PC-9 (cell line): ENCODE measurements around the gene TMEM51. TPM values are rescaled to one million over a fixed set of nuclear protein-coding genes. Genes with fewer than 3 reads are reported as not detected.

Experiments used
- BruUV-seq: library from RNA; stranded (reverse); fragments of 400-500 nt; replicated peaks from 2 replicates; lab custom pipeline; 2021; lab: Mats Ljungman, UMichigan
- CTCF ChIA-PET: fragments of 300-600 bp; sonication (Branson Sonifier 250); formaldehyde crosslinking; loops from one replicate; lab custom pipeline; 2022; ENCODE audit warnings: antibody characterized with exemption; lab: Charles Lee
- POLR2A ChIA-PET: fragments of 300-600 bp; sonication (Branson Sonifier 250); formaldehyde crosslinking; loops from one replicate; lab custom pipeline; 2022; ENCODE audit warnings: antibody characterized with exemption; ENCODE audit not compliant: unreplicated experiment; lab: Charles Lee
- DNase-seq, 2 experiments: peaks; one replicate each; pipeline versions ENCODE4 v3.0.0 to v3.0.0-alpha.2; 2015 to 2022; ENCODE audit warnings: mixed read lengths in 1 of 2
- H2AFZ ChIP-seq: fragments of 200-600 bp; sonication (generic); 2 replicates; pipeline ENCODE4 v1.8.1; 2017; ENCODE audit warnings: antibody characterized with exemption
- H3F3A ChIP-seq: fragments of 200-600 bp; sonication (generic); 2 replicates; pipeline ENCODE4 v1.8.1; 2017; ENCODE audit warnings: antibody characterized with exemption, mild to moderate bottlenecking, low read depth; ENCODE audit not compliant: insufficient read depth
- H3K27ac ChIP-seq: fragments of 200-600 bp; sonication (generic); 2 replicates; pipeline ENCODE4 v1.6.1; 2016; ENCODE audit warnings: mixed run types
- H3K27me3 ChIP-seq: fragments of 200-600 bp; sonication (generic); 2 replicates; pipeline ENCODE4 v1.6.1; 2016; ENCODE audit warnings: low read depth, mixed run types; ENCODE audit not compliant: insufficient read depth
- H3K36me3 ChIP-seq: fragments of 200-600 bp; sonication (generic); 2 replicates; pipeline ENCODE4 v1.6.1; 2016; ENCODE audit warnings: low read depth, mixed run types
- H3K4me1 ChIP-seq: fragments of 200-600 bp; sonication (generic); replicated peaks from 2 replicates; pipeline ENCODE4 v1.6.1; 2016; ENCODE audit warnings: mixed run types; ENCODE audit not compliant: insufficient read depth
- H3K4me2 ChIP-seq: fragments of 200-600 bp; sonication (generic); 2 replicates; pipeline ENCODE4 v1.6.1; 2017; ENCODE audit warnings: mixed run types
- H3K4me3 ChIP-seq: fragments of 200-600 bp; sonication (generic); 2 replicates; pipeline ENCODE4 v1.6.1; 2016; ENCODE audit warnings: mixed run types
- H3K79me2 ChIP-seq: fragments of 200-600 bp; sonication (generic); 2 replicates; pipeline ENCODE4 v1.6.1; 2017; ENCODE audit warnings: low read depth, mixed run types
- H3K9me2 ChIP-seq: fragments of 200-600 bp; sonication (generic); 2 replicates; pipeline ENCODE4 v1.8.1; 2017; ENCODE audit warnings: mild to moderate bottlenecking; ENCODE audit not compliant: insufficient read depth
- H3K9me3 ChIP-seq: fragments of 200-600 bp; sonication (generic); 2 replicates; pipeline ENCODE4 v1.8.1; 2016; ENCODE audit warnings: low read depth; ENCODE audit not compliant: insufficient read depth
- H4K20me1 ChIP-seq: fragments of 200-600 bp; sonication (generic); 2 replicates; pipeline ENCODE4 v1.8.1; 2017; ENCODE audit not compliant: insufficient read depth
- EZH2 ChIP-seq: fragments of 200-600 bp; sonication (generic); IDR thresholded peaks from 2 replicates; pipeline ENCODE4 v1.8.0; 2017; ENCODE audit warnings: antibody characterized with exemption, low read depth
- intact Hi-C: fragments of 100-400 bp; cut with micrococcal nuclease; formaldehyde crosslinking; loops from one replicate; pipeline ENCODE4 v1.10.0; 2022; ENCODE audit not compliant: unreplicated experiment
- total RNA-seq: library from RNA; stranded (reverse); gene quantifications from 2 replicates; pipeline ENCODE4 v1.2.3, GENCODE V29; 2021
- TF ChIP-seq, protein P1 (sequence below): fragments of 200-600 bp; sonication (generic); conservative IDR thresholded peaks from 2 replicates; pipeline ENCODE4 v1.6.1; 2017; ENCODE audit warnings: mixed run types, antibody characterized with exemption, mild to moderate bottlenecking, moderate library complexity

TMEM51 gene
- total RNA-seq, 1 experiment from 2014 or later = 11.7 TPM

DNA sequence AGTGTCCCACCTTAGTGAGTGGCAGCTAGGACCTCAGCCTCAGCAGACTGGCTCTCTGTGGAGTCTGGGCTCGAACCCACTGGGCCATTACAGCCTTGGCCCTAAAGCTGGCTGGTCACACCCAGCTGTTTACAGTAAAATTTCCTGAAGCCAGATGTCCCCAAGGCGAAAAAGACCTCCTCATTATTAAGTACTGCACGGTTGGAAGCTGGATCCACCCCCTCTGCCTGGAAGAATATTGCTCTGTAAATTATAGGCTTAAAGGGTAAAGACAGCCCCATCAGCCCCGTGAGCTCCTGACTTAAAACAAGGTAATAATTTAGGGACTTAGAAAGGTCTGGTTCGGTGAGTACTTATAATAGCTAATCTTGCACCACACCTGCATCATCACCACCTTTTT, 30.3 kb upstream of the TMEM51 start:
- Histone ChIP-seq H3K4me3 (no peak overlapping the region), H3K4me2 (no peak overlapping the region), H3K4me1 (no peaks in the 10 kb centered on the region), H3F3A (no peaks in the 10 kb centered on the region), H3K9me2 (no peaks in the 10 kb centered on the region), H4K20me1 (no peaks in the 10 kb centered on the region), H2AFZ (no peak overlapping the region), H3K9me3 (no peaks in the 10 kb centered on the region), H3K27me3 (no peaks in the 10 kb centered on the region), H3K27ac (no peak overlapping the region), H3K36me3 (no peaks in the 10 kb centered on the region), H3K79me2 (no peaks in the 10 kb centered on the region)
- no TSS peak for BruUV-seq
- intact Hi-C loops = no loop called here
- no peak for TF ChIP-seq EZH2
- TF ChIP-seq, protein P1, sequence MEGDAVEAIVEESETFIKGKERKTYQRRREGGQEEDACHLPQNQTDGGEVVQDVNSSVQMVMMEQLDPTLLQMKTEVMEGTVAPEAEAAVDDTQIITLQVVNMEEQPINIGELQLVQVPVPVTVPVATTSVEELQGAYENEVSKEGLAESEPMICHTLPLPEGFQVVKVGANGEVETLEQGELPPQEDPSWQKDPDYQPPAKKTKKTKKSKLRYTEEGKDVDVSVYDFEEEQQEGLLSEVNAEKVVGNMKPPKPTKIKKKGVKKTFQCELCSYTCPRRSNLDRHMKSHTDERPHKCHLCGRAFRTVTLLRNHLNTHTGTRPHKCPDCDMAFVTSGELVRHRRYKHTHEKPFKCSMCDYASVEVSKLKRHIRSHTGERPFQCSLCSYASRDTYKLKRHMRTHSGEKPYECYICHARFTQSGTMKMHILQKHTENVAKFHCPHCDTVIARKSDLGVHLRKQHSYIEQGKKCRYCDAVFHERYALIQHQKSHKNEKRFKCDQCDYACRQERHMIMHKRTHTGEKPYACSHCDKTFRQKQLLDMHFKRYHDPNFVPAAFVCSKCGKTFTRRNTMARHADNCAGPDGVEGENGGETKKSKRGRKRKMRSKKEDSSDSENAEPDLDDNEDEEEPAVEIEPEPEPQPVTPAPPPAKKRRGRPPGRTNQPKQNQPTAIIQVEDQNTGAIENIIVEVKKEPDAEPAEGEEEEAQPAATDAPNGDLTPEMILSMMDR = no peak
- ChIA-PET CTCF (no interaction called here), POLR2A (no interaction called here)
- DNase-seq = no peak

DNA sequence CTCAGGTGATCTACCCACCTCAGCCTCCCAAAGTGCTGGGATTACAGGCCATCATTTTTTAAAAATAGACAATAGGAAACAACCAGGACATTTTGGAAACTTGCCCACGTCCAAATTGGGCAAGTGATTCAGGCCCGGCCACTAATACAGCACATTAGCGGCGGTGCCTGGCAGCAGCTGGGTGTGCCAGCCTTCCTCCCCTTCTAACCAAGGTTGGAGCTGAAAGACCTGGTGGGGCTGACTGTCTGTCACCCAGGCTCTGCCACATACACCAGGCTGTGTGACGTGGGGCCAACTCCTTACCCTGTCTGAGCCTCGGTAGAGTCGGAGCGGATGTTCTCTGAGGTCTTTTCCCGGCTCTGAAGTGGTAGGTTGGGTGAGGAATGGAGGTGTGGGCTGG, 29.6 kb upstream of the TMEM51 start:
- POLR2A ChIA-PET = no interaction called here
- Histone ChIP-seq H2AFZ (no peak overlapping the region), H4K20me1 (no peaks in the 10 kb centered on the region), H3K4me2 (no peak overlapping the region), H3K27me3 (no peaks in the 10 kb centered on the region), H3K27ac (no peak overlapping the region), H3K4me3 (no peak overlapping the region), H3K36me3 (no peaks in the 10 kb centered on the region), H3K79me2 (no peaks in the 10 kb centered on the region), H3K4me1 (no peaks in the 10 kb centered on the region), H3F3A (no peaks in the 10 kb centered on the region), H3K9me2 (no peaks in the 10 kb centered on the region), H3K9me3 (no peaks in the 10 kb centered on the region)
- intact Hi-C loops = no loop called here
- no peak for DNase-seq
- no TSS peak for BruUV-seq
- CTCF ChIA-PET = no interaction called here
- TF ChIP-seq, protein P1 = no peak
- no peak for TF ChIP-seq EZH2

DNA sequence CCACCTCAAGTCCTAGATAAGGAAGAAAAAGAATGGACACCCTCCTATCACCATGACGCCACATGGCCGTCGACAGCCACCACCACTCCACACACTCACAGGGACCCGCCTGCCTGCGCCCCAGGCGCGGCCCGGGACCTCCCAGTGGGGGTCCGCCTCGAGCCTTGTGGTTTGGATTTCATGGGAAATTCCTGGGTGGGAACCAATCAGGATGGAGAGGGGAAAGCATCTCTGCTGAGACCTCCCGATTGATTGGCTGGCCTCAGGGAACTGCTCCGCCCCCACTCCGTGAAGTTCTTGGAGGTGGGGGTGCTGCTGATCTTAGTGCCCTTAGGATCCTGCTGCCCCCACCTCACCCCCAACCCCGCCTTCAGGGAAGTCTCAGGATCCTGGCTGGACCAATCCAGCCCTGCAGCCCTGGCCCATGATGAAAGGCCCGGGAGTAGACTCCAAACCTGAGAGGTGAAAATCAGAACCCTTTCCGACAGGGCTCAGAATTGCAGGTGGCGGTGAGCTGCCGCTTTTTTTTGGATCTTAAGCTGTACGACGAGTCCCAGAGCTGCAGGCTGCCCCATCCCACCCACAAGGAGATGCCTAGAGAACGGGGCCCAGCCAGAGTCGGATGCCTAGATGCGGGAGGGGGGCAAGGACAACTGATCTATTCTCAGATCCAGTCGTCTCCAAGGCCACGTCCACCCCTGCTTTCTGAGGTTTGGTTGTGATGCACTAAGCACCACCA, 29.0 kb upstream of the TMEM51 start:
- no peak overlapping the region for H2AFZ ChIP-seq
- H3K27ac ChIP-seq = no peak overlapping the region
- no peaks in the 10 kb centered on the region for H3K36me3 ChIP-seq
- no peaks in the 10 kb centered on the region for H4K20me1 ChIP-seq
- CTCF ChIA-PET = no interaction called here
- H3K9me3 ChIP-seq = no peaks in the 10 kb centered on the region
- H3F3A ChIP-seq = no peaks in the 10 kb centered on the region
- H3K27me3 ChIP-seq = no peaks in the 10 kb centered on the region
- DNase-seq = no peak
- intact Hi-C loops = no loop called here
- no peaks in the 10 kb centered on the region for H3K4me1 ChIP-seq
- no peak overlapping the region for H3K4me3 ChIP-seq
- H3K9me2 ChIP-seq = no peaks in the 10 kb centered on the region
- no TSS peak for BruUV-seq
- POLR2A ChIA-PET = no interaction called here
- no peaks in the 10 kb centered on the region for H3K79me2 ChIP-seq
- TF ChIP-seq EZH2 = no peak
- TF ChIP-seq, protein P1 = no peak
- H3K4me2 ChIP-seq = no peak overlapping the region
